ENCODE measurements around the gene MXD4. TPM values are rescaled to one million over a fixed set of nuclear protein-coding genes. Genes with fewer than 3 reads are reported as not detected.
A peak's percentile ranks its signal among the peaks of the same experiment; 100 is the strongest.

Gene MXD4
- total RNA-seq, 1 experiment from 2014 or later, result 53.2 TPM

GRCh38 chr4:2295900-2296442, 34.1 kb upstream of the MXD4 start:
- DNase-seq (ENCODE audit: low spot score), result no peak
- in situ Hi-C loops (cut with HindIII; ENCODE audit: low sequenced_read_pairs), result no loop called here

- in situ Hi-C loops (cut with HindIII; ENCODE audit: low sequenced_read_pairs), result no loop called here
- DNase-seq (ENCODE audit: low spot score), result no peak
Observed at GRCh38 chr4:2295500-2295899, 33.6 kb upstream of the MXD4 start.

DNA sequence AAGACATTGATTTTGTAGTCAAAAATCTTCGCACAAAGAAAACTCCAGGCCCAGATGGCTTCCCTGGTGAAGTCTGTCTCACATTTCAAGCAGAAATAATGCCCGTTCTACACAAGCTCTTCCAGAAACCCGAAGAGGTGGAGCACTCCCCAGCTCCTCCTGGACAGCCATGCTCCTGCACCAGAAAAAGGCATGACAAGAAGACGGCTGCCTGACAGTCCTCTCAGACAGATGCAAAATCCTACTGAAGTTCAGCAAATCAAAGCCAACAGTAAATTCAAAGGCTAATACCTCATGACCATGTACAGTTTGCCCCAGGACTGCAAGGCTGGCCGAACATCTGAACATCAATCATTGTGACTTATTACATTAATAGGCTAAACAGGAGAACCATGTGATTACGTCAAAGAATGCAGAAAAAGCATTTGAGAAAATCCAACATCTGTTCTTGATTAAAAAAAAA, 30.8 kb upstream of the MXD4 start:
- peak; percentile 71 for DNase-seq (ENCODE audit: low spot score)
- in situ Hi-C loops (cut with HindIII; ENCODE audit: low sequenced_read_pairs), result no loop called here

- no peak for DNase-seq (ENCODE audit: low spot score)
Observed at GRCh38 chr4:2291705-2292645, 30.1 kb upstream of the MXD4 start.

GRCh38 chr4:2290974-2291704, 29.2 kb upstream of the MXD4 start:
- in situ Hi-C loops (cut with HindIII; ENCODE audit: low sequenced_read_pairs), result no loop called here
- no peak for DNase-seq (ENCODE audit: low spot score)

More at GRCh38 chr4:2291705-2292645, 30.1 kb upstream of the MXD4 start:
- in situ Hi-C loops (cut with HindIII; ENCODE audit: low sequenced_read_pairs), result no loop called here

- in situ Hi-C loops (cut with HindIII; ENCODE audit: low sequenced_read_pairs), result no loop called here
- DNase-seq (ENCODE audit: low spot score), result no peak
Observed at GRCh38 chr4:2290488-2290887, 28.6 kb upstream of the MXD4 start.

DNA sequence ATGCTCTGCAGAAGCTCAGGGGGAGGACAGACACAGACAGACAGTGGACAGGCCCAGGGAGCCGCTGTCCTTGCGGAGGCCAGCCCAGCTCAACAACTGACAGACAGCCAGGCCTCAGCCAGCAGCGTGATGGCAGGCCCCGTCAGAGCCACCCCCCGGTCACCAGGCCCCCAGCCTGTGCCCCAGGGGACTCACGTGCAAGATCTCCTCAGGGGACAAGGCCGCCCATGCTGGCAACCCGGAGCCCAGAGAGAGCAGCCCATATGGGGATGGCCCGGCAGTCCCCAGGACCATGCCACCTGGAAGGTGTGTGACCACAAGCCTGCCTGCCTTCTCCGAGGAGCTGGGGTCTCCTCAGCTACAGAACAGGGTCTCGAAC, 28.0 kb upstream of the MXD4 start:
- DNase-seq (ENCODE audit: low spot score), result no peak
- in situ Hi-C loops (cut with HindIII; ENCODE audit: low sequenced_read_pairs), result no loop called here

DNA sequence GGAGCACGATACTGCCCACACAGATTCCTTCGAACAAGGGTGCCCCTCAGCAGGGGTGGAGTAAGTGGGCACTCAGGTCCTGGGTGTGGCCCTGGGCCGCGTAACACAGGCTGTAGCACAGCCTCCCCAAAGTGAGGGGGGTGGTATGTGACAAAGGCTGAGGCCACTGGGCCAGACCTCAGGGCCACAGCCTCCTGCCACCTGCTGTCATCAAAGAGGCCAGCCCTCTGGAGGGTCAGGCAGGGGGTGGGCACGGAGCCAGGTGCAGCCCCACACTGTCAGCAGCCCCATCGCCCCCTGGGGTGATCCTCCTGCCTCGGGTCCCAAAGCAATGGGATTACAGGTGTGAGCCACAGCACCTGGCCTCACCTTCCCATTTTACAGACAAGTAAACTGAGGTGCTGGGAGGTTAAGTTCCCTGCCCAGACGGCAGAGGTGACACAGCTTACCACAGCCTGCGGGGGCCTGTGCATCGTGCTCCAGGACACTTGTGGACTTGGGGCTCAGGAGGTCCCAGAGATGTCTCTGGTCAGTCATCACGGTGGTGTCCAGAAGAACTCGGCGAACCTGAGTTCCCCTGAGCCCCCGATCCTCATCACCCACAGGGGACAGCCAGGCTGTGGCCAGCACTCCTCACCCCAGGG, 27.5 kb upstream of the MXD4 start:
- in situ Hi-C loops (cut with HindIII; ENCODE audit: low sequenced_read_pairs), result no loop called here
- no peak for DNase-seq (ENCODE audit: low spot score)

DNA sequence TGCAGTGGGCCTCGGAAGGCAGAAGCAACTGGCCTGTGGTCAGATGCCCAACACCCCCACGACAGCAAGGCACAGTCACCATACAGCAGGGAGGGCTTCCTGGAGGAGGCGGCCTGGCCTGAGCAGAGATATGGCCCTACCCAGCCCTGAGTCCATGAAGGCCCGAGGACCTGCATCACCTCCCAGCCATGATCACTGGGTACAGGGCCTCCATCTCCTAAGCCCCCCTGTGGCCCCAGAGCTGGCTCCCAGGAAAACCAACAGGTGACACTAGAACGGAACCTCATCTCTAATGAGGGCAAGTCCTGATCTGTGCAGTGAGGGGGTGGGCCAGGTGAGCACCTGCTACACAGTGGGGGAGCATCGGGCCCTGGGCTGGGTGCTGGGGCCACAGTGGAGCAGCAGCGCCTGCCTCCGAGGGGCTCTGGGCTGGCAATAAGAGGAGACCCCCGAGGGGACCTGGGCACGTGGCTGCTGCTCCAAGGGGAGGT, 26.2 kb upstream of the MXD4 start:
- DNase-seq (ENCODE audit: low spot score), result no peak
- in situ Hi-C loops (cut with HindIII; ENCODE audit: low sequenced_read_pairs), result no loop called here

DNA sequence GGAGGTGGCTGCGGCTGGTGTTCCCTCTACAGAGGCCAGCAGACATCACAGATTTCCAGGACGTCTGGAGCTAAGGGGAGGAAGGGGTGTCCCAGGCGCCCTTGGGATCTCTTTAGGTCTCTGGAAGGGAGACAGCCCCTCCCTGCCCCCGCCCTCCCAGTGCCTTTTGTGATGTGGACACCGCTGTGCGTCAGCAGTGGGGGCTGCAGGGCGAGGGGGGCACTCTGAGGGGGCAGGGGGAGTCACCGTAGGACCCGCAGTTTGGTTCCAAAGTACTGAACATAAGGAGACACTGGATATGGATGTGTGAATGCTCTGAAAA, 25.6 kb upstream of the MXD4 start:
- in situ Hi-C loops (cut with HindIII; ENCODE audit: low sequenced_read_pairs), result no loop called here
- no peak for DNase-seq (ENCODE audit: low spot score)

- no peak for DNase-seq (ENCODE audit: low spot score)
- in situ Hi-C loops (cut with HindIII; ENCODE audit: low sequenced_read_pairs), result no loop called here
Observed at GRCh38 chr4:2286904-2287593, 25.1 kb upstream of the MXD4 start.

GRCh38 chr4:2285613-2286381, 23.9 kb upstream of the MXD4 start:
- DNase-seq (ENCODE audit: low spot score), result no peak
- in situ Hi-C loops (cut with HindIII; ENCODE audit: low sequenced_read_pairs), result no loop called here

DNA sequence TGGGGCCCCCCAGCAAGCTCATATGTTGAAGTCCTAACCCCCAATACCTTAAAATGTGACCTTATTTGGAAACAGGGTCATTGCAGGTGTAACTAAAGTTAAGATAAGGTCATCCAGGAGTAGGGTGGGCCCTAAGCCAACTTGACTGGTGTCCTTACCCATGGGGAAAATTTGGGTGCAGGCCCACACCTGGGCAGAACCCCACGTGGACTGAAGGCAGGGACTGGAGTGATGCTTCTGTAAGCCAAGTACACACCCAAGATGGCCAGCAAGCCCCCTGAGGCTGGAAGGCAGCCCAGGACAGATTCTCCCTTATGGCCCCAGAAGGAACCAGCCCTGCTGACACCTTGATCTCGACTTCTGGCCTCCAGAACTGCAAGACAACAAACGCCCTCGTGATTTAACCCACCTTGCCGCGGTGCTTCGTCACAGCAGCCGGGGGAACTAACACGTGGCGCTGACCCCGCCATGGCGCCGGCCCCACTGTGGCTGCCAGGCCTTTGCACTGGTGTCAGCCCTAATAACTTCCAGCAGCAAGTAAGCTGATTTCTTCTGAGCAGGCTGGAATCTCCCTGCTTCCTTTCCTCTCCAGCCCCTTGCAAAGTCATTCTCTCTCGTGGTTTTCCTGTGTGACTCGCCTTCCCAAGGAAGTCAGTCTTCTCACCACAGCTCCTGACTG, 23.2 kb upstream of the MXD4 start:
- in situ Hi-C loops (cut with HindIII; ENCODE audit: low sequenced_read_pairs), result no loop called here
- no peak for DNase-seq (ENCODE audit: low spot score)

DNA sequence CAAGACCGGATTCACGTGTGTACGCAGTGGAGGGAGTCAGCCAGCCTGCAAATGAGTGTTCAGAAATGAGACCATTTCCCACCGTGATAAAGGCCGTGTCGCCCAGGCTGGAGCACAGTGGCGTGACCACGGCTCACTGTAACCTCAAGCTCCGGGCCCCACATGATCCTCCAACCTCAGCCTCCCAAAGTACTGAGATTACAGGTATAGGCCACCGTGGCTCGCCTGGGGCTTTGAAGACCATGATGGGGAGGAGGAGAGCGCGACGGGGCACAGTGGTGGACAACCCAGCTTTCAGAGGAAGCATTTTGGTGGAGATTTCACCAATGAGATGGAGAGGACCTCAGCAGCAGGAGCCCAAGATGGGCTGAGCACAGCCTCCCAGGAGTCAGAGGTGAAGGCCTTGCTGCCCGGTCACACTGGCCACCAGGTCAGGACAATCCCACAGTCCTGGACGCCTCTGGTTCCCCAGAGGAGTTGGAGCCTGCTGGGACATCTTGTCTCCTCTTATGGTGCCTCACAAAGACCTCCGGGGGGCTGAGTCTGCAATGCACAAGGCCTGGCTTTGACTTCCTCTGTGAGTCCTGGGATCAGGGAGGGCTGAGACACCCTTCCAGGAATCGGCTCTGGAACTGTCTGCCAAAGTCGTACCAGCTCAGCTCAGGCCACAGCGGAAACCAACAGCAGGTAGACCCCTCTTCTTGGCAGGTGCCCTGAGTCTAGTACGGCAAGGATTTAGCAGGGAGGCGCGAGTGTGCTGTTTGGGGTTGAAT, 22.4 kb upstream of the MXD4 start:
- DNase-seq (ENCODE audit: low spot score), result no peak
- in situ Hi-C loops (cut with HindIII; ENCODE audit: low sequenced_read_pairs), result no loop called here

DNA sequence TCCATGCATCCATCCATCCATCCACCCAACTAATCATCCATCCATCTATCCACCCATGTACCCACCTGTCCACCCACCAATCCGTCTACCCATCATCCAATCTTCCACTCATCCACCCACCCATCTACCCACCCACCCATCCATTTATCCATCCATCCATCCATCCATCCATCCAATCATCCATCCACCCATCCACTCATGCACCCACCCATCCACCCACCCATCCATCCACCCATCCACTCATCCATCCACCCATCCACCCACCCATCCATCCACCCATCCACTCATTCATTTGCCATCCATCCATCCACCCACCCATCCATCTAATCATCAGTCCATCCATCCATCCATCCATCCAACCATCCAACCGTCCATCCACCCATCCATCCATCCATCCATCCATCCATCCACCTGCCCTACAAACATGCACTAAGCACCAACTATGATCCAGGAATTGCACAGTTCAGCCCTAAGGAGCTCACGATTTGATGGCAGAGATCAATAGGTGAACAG, 21.3 kb upstream of the MXD4 start:
- no peak for DNase-seq (ENCODE audit: low spot score)
- in situ Hi-C loops (cut with HindIII; ENCODE audit: low sequenced_read_pairs), result no loop called here

- no peak for DNase-seq (ENCODE audit: low spot score)
Observed at GRCh38 chr4:2281575-2282343, 19.9 kb upstream of the MXD4 start.

More at GRCh38 chr4:2281575-2282343, 19.9 kb upstream of the MXD4 start:
- in situ Hi-C loops (cut with HindIII; ENCODE audit: low sequenced_read_pairs), result no loop called here

All from G401 (cell line).